Ascending aorta (tissue), 2 donors: ENCODE measurements around the gene TMEM150B. TPM values are rescaled to one million over a fixed set of nuclear protein-coding genes. Genes with fewer than 3 reads are reported as not detected.
"Not testable (repeated sequence)": the region's sequence is repeated elsewhere in the genome, so short reads cannot be mapped to it uniquely, and the experiment has no call there.

Experiments
- DNase-seq, 2 donors: peaks; one replicate each; pipeline ENCODE4 v3.0.0-alpha.2; 2019; ENCODE audit warnings: low spot score in 2 of 2
- H3K27ac ChIP-seq, 2 donors: fragments of 200-600 bp; sonication (generic); one replicate each; pipeline ENCODE4 v1.5.1; 2016 to 2017; ENCODE audit warnings: mild to moderate bottlenecking in 1 of 2
- H3K27me3 ChIP-seq: fragments of 200-600 bp; sonication (generic); one replicate; pipeline ENCODE4 v1.5.1; 2017
- H3K36me3 ChIP-seq, 2 donors: fragments of 200-600 bp; sonication (generic); one replicate each; pipeline ENCODE4 v1.5.1; 2016
- H3K4me1 ChIP-seq, 2 donors: fragments of 200-600 bp; sonication (generic); one replicate each; pipeline ENCODE4 v1.5.1; 2016 to 2017; ENCODE audit warnings: mild to moderate bottlenecking in 1 of 2
- H3K4me3 ChIP-seq, 2 donors: fragments of 200-600 bp; sonication (generic); one replicate each; pipeline ENCODE4 v1.5.1; 2016 to 2017; ENCODE audit warnings: mild to moderate bottlenecking in 1 of 2
- H3K9me3 ChIP-seq, 2 donors: fragments of 200-600 bp; sonication (generic); one replicate each; pipeline ENCODE4 v1.5.1; 2016
- intact Hi-C: fragments of 100-400 bp; cut with DNase I; formaldehyde crosslinking; loops from one replicate; pipeline ENCODE4 v1.15.1; 2023
- total RNA-seq: library from RNA; depleted of rRNA; stranded (reverse); fragments of >200 nt; gene quantifications from one replicate; pipeline ENCODE4 v1.1.0, GENCODE V29; 2016
- TF ChIP-seq, protein P1 (sequence below), 3 experiments: fragments of 200-600 bp in 2 of 3; fragments of 450-650 bp in 1 of 3; sonication (generic) in 2 of 3; IDR thresholded peaks; one replicate each; pipeline ENCODE4 v1.5.1; 2016 to 2019; ENCODE audit warnings: antibody characterized with exemption in 3 of 3, mild to moderate bottlenecking in 1 of 3, moderate library complexity in 1 of 3

TMEM150B gene
- total RNA-seq, 1 donor from 2014 or later = not detected

DNA sequence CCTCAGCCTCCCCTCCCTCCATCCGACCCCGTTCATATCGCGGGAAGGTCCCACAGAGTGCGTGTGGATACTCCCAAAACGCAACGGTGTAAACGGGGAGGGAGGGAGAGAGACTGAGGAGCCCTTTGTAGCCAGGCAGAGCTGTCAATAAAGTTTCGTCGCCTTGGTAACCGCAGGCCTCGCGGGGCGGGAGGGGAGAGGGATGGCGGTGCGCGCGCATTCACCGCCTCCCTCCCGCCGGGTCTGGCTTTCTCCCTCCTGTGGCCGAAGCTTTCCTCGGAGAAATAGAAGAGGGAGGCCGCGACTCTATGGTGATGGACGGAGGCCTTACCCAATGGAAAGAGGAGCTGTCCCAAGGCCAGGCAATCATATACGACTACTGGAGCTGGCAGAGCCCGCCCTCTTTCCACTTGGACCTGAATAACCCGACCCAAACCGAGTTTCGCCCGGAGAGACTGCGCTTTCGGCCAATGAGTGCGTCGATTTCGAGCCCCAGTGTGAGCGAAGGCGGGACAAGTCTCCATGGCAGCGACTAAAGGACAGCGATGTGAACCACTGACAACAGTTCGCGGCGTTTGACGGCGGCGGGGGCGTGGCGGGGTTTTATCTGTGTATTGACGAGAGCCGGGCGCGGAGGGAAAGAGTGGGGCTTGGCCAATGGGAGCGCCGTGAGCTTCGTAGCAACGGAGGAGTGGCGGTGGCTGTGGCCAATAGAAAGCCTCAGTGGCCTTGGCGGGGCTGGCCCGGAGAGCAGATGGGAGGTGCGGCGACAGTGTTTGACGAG lies 14.2 kb upstream of the TMEM150B start, which contains the start of gene KMT5C:
Gene KMT5C, plus strand, starts transcription at position 772 of the 784 bp plus-strand sequence. CDS start 2,061 bp downstream, outside the sequence.
- intact Hi-C loops = loop anchor here (1.0 to 5.0 kb wide), 9 partner anchors 38 to 260 kb away; partner anchors contain the start of genes FIZ1, HSPBP1, PPP1R12C and PPP6R1
- Histone ChIP-seq H3K36me3 (peaks cover 12 to 13% of the 10 kb centered on the region in 2 donors), H3K4me3 (peak within 1 kb of the TSS; percentile 82 to 84), H3K27me3 (no peaks in the 10 kb centered on the region), H3K9me3 (no peaks in the 10 kb centered on the region), H3K27ac (peak within 1 kb of the TSS; percentile 72 to 89), H3K4me1 (peaks cover 5 to 17% of the 10 kb centered on the region in 2 donors)
- TF ChIP-seq, protein P1, sequence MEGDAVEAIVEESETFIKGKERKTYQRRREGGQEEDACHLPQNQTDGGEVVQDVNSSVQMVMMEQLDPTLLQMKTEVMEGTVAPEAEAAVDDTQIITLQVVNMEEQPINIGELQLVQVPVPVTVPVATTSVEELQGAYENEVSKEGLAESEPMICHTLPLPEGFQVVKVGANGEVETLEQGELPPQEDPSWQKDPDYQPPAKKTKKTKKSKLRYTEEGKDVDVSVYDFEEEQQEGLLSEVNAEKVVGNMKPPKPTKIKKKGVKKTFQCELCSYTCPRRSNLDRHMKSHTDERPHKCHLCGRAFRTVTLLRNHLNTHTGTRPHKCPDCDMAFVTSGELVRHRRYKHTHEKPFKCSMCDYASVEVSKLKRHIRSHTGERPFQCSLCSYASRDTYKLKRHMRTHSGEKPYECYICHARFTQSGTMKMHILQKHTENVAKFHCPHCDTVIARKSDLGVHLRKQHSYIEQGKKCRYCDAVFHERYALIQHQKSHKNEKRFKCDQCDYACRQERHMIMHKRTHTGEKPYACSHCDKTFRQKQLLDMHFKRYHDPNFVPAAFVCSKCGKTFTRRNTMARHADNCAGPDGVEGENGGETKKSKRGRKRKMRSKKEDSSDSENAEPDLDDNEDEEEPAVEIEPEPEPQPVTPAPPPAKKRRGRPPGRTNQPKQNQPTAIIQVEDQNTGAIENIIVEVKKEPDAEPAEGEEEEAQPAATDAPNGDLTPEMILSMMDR (IDR thresholded peaks at IDR 0.05) = peak; percentile 33 to 50 (median 47)
- peak; percentile 100 for DNase-seq

GRCh38 chr19:55336101-55336500 lies 11.0 kb upstream of the TMEM150B start:
- intact Hi-C loops = loop anchor here (5.0 kb wide), 1 partner anchor 141 kb away; the partner anchor contains the start of gene ZNF628
- TF ChIP-seq, protein P1 (IDR thresholded peaks at IDR 0.05) = no peak
- no peaks in the 10 kb centered on the region for H3K9me3 ChIP-seq

GRCh38 chr19:55333870-55334269 lies 8.7 kb upstream of the TMEM150B start:
- intact Hi-C loops = no loop called here
- TF ChIP-seq, protein P1 (IDR thresholded peaks at IDR 0.05) = no peak
- H3K4me3 ChIP-seq = no peak overlapping the region
- H3K27ac ChIP-seq = no peak overlapping the region
- no peaks in the 10 kb centered on the region for H3K36me3 ChIP-seq
- H3K9me3 ChIP-seq = no peaks in the 10 kb centered on the region
- no peaks in the 10 kb centered on the region for H3K27me3 ChIP-seq
- no peak for DNase-seq
- H3K4me1 ChIP-seq = no peaks in the 10 kb centered on the region

More at GRCh38 chr19:55336101-55336500, 11.0 kb upstream of the TMEM150B start:
- Histone ChIP-seq H3K4me1 (peaks cover 5 to 11% of the 10 kb centered on the region in 2 donors), H3K27ac (no peak overlapping the region), H3K36me3 (no peaks in the 10 kb centered on the region), H3K4me3 (no peak overlapping the region), H3K27me3 (no peaks in the 10 kb centered on the region)
- DNase-seq = no peak

GRCh38 chr19:55329791-55330190 lies 4.7 kb upstream of the TMEM150B start:
- H3K4me3 ChIP-seq, DNase-seq, H3K27me3 ChIP-seq, H3K9me3 ChIP-seq, H3K36me3 ChIP-seq, H3K4me1 ChIP-seq, intact Hi-C loops, H3K27ac ChIP-seq: not testable (repeated sequence)

DNA sequence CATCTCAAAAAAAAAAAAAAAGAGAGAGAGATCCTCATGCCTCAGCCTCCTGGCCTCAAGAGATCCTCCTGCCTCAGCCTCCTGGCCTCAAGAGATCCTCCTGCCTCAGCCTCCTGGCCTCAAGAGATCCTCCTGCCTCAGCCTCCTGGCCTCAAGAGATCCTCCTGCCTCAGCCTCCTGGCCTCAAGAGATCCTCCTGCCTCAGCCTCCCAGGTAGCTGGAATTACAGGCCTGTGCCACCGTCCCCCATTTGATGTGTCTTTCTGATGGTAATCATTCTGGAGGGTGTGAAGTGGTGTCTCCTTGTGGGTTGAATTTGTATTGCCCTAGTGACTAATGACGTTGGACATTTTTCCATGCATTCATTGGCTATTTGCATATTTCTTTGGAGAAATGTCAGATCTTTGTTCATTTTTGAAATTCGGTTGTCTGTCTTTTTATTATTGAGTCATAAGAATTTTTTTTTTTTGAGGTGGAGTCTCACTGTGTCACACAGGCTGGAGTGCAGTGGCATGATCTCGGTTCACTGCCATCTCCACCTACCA lies 3.7 kb upstream of the TMEM150B start:
- H3K9me3 ChIP-seq, H3K27ac ChIP-seq, intact Hi-C loops, H3K4me3 ChIP-seq, H3K4me1 ChIP-seq, H3K27me3 ChIP-seq, DNase-seq, H3K36me3 ChIP-seq: not testable (repeated sequence)

GRCh38 chr19:55324662-55325061 lies 479 bp downstream of the TMEM150B start:
- Histone ChIP-seq H3K27me3 (no peaks in the 10 kb centered on the region), H3K27ac (peak overlapping the region in 1 of 2 donors; percentile 21), H3K9me3 (no peaks in the 10 kb centered on the region), H3K4me1 (peaks cover 0 to 4% of the 10 kb centered on the region in 2 donors), H3K4me3 (no peak overlapping the region), H3K36me3 (no peaks in the 10 kb centered on the region)
- no peak for DNase-seq
- TF ChIP-seq, protein P1 (IDR thresholded peaks at IDR 0.05) = no peak
- intact Hi-C loops = no loop called here
